ENCODE data around the gene MYT1. TPM values are rescaled to one million over a fixed set of nuclear protein-coding genes. Genes with fewer than 3 reads are reported as not detected.

The MYT1 gene
- total RNA-seq, 1 experiment from 2014 or later, result 7.1 TPM

DNA sequence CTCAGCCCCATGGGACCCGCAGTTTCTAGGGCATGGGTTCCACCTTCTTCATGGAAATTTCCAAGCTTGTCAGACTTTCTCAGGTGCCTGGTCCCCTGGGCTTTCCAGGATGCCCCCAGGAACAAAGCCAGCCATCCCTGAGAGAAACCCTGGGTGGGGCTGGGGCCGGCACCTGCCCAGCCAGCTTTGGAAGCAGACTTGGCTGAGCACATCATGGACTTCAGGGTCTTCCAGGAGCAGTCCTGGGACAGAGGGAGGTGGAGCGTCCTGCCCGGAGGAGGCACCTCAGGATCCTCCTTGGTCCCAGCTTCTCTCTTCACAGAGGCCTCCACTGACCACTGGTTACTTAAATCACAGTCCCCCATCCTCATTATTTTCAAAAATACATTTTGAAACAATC is 13.5 kb downstream of the MYT1 start:
- Histone ChIP-seq H3K4me1 (ENCODE audit: control insufficient read depth in 1 of 2, insufficient read depth in 2 of 2, low read length in 2 of 2) (no peaks in the 10 kb centered on the region), H3K4me2 (ENCODE audit: low read length) (no peak overlapping the region), H3K9me3 (ENCODE audit: control insufficient read depth in 1 of 2, insufficient read depth in 1 of 2, low read depth in 1 of 2, low read length in 2 of 2) (no peaks in the 10 kb centered on the region), H3K79me2 (ENCODE audit: insufficient read depth, low read length) (no peaks in the 10 kb centered on the region), H3K36me3 (ENCODE audit: control insufficient read depth in 1 of 2, insufficient read depth in 2 of 2, low read length in 2 of 2) (no peaks in the 10 kb centered on the region), H3K4me3 (replicated peaks in 1 of 2; ENCODE audit: low read depth in 1 of 2, low read length in 2 of 2) (no peak overlapping the region), H3K9ac (ENCODE audit: low read length) (no peak overlapping the region), H3K27me3 (ENCODE audit: insufficient read depth, low read length) (no peaks in the 10 kb centered on the region), H4K20me1 (ENCODE audit: insufficient read depth) (no peaks in the 10 kb centered on the region), H3K27ac (ENCODE audit: low read depth, low read length) (no peak overlapping the region), H3K9me2 (ENCODE audit: insufficient read depth) (no peaks in the 10 kb centered on the region), H2AFZ (ENCODE audit: low read depth, low read length, poor library complexity, severe bottlenecking) (no peak overlapping the region)
- no peak for TF ChIP-seq SP1 (IDR thresholded peaks at IDR 0.05; ENCODE audit: low read depth)
- TF ChIP-seq FOSL1 (IDR thresholded peaks at IDR 0.05; ENCODE audit: low read depth), result no peak
- no peak for TF ChIP-seq CEBPB (IDR thresholded peaks at IDR 0.05; ENCODE audit: low read depth)
- no peak for TF ChIP-seq POLR2AphosphoS5 (IDR thresholded peaks at IDR 0.05; ENCODE audit: low read depth, low read length)
- no peak for TF ChIP-seq ZFX (IDR thresholded peaks at IDR 0.05)
- no peak for TF ChIP-seq ZNF274 (IDR thresholded peaks at IDR 0.05; ENCODE audit: low read depth, low read length)
- TF ChIP-seq SRF (IDR thresholded peaks at IDR 0.05; ENCODE audit: low read depth), result no peak
- TF ChIP-seq, protein P1, sequence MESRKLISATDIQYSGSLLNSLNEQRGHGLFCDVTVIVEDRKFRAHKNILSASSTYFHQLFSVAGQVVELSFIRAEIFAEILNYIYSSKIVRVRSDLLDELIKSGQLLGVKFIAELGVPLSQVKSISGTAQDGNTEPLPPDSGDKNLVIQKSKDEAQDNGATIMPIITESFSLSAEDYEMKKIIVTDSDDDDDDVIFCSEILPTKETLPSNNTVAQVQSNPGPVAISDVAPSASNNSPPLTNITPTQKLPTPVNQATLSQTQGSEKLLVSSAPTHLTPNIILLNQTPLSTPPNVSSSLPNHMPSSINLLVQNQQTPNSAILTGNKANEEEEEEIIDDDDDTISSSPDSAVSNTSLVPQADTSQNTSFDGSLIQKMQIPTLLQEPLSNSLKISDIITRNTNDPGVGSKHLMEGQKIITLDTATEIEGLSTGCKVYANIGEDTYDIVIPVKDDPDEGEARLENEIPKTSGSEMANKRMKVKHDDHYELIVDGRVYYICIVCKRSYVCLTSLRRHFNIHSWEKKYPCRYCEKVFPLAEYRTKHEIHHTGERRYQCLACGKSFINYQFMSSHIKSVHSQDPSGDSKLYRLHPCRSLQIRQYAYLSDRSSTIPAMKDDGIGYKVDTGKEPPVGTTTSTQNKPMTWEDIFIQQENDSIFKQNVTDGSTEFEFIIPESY (IDR thresholded peaks at IDR 0.05; ENCODE audit: extremely low read depth, insufficient replicate concordance, low read length), result no peak
- TF ChIP-seq TCF7L2 (IDR thresholded peaks at IDR 0.05; ENCODE audit: borderline replicate concordance, extremely low read depth, insufficient read depth, insufficient read length), result no peak
- no peak for TF ChIP-seq RAD21 (IDR thresholded peaks at IDR 0.05; ENCODE audit: low read depth)
- no peak for TF ChIP-seq JUND (IDR thresholded peaks at IDR 0.05)
- no peak for TF ChIP-seq SIN3A (IDR thresholded peaks at IDR 0.05; ENCODE audit: low read depth)
- TF ChIP-seq, protein P2, sequence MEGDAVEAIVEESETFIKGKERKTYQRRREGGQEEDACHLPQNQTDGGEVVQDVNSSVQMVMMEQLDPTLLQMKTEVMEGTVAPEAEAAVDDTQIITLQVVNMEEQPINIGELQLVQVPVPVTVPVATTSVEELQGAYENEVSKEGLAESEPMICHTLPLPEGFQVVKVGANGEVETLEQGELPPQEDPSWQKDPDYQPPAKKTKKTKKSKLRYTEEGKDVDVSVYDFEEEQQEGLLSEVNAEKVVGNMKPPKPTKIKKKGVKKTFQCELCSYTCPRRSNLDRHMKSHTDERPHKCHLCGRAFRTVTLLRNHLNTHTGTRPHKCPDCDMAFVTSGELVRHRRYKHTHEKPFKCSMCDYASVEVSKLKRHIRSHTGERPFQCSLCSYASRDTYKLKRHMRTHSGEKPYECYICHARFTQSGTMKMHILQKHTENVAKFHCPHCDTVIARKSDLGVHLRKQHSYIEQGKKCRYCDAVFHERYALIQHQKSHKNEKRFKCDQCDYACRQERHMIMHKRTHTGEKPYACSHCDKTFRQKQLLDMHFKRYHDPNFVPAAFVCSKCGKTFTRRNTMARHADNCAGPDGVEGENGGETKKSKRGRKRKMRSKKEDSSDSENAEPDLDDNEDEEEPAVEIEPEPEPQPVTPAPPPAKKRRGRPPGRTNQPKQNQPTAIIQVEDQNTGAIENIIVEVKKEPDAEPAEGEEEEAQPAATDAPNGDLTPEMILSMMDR (IDR thresholded peaks at IDR 0.05 in 2 of 3, conservative IDR thresholded peaks at IDR 0.05 in 1 of 3; ENCODE audit: borderline replicate concordance in 1 of 3, insufficient read depth in 1 of 3, low read depth in 2 of 3, low read length in 2 of 3), result no peak
- TF ChIP-seq, protein P3, sequence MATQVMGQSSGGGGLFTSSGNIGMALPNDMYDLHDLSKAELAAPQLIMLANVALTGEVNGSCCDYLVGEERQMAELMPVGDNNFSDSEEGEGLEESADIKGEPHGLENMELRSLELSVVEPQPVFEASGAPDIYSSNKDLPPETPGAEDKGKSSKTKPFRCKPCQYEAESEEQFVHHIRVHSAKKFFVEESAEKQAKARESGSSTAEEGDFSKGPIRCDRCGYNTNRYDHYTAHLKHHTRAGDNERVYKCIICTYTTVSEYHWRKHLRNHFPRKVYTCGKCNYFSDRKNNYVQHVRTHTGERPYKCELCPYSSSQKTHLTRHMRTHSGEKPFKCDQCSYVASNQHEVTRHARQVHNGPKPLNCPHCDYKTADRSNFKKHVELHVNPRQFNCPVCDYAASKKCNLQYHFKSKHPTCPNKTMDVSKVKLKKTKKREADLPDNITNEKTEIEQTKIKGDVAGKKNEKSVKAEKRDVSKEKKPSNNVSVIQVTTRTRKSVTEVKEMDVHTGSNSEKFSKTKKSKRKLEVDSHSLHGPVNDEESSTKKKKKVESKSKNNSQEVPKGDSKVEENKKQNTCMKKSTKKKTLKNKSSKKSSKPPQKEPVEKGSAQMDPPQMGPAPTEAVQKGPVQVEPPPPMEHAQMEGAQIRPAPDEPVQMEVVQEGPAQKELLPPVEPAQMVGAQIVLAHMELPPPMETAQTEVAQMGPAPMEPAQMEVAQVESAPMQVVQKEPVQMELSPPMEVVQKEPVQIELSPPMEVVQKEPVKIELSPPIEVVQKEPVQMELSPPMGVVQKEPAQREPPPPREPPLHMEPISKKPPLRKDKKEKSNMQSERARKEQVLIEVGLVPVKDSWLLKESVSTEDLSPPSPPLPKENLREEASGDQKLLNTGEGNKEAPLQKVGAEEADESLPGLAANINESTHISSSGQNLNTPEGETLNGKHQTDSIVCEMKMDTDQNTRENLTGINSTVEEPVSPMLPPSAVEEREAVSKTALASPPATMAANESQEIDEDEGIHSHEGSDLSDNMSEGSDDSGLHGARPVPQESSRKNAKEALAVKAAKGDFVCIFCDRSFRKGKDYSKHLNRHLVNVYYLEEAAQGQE (IDR thresholded peaks at IDR 0.05; ENCODE audit: low read depth), result no peak
- TF ChIP-seq EZH2 (IDR thresholded peaks at IDR 0.05), result no peak
- no peak for TF ChIP-seq EZH2phosphoT487 (IDR thresholded peaks at IDR 0.05; ENCODE audit: borderline replicate concordance)
- TF ChIP-seq, protein P4, sequence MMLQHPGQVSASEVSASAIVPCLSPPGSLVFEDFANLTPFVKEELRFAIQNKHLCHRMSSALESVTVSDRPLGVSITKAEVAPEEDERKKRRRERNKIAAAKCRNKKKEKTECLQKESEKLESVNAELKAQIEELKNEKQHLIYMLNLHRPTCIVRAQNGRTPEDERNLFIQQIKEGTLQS (IDR thresholded peaks at IDR 0.05), result no peak
- no peak for TF ChIP-seq YY1 (IDR thresholded peaks at IDR 0.05; ENCODE audit: extremely low read depth, insufficient replicate concordance, low read depth, low read length)
- TF ChIP-seq EGR1 (IDR thresholded peaks at IDR 0.05; ENCODE audit: low read depth), result no peak
- DNase-seq (ENCODE audit: low read depth, low spot score) (no peak), ATAC-seq (no peak)
- ChIA-PET POLR2A (no interaction called here), RAD21 (ENCODE audit: low non-redundant PET in 1 of 2, low total read pairs in 2 of 2, uncharacterized antibody in 2 of 2, unreplicated experiment in 2 of 2) (no interaction called here), CTCF (no interaction called here)
- intact Hi-C loops (cut with micrococcal nuclease), result no loop called here
- BruUV-seq (replicated peaks), result no TSS peak

Data from HCT116 (cell line).